HepG2 (cell line): ENCODE data around the gene CDKN1A. TPM values are rescaled to one million over a fixed set of nuclear protein-coding genes. Genes with fewer than 3 reads are reported as not detected.

Experiments
- ATAC-seq: fragments of 200-7000 bp; cut with Tn5 transposase; 3 replicates; pipeline ENCODE4 v1.9.1; 2020; ENCODE audit warnings: mild to moderate bottlenecking, moderate library complexity
- BruUV-seq: library from RNA; stranded (reverse); fragments of 400-500 nt; replicated peaks from 2 replicates; lab custom pipeline; 2021; lab: Mats Ljungman, UMichigan
- CTCF ChIA-PET: fragments of 300-600 bp; formaldehyde crosslinking; extraction: SDS; loops from one replicate; lab custom pipeline; 2021; ENCODE audit warnings: low total read pairs, inconsistent platforms, low intra/inter-chr PET ratio; lab: Yijun Ruan, JAX
- POLR2A ChIA-PET: fragments of 350-600 bp; sonication (Branson Sonifier 250); formaldehyde crosslinking; loops from one replicate; lab custom pipeline; 2020; ENCODE audit warnings: antibody characterized with exemption, inconsistent platforms; lab: Yijun Ruan, JAX
- DNase-seq: peaks from one replicate; pipeline ENCODE4 v3.0.0-alpha.2; 2015; ENCODE audit warnings: low spot score
- FAIRE-seq: peaks from 3 replicates; lab custom pipeline; 2011; peaks lifted over from hg19 to GRCh38; lab: Jason Lieb, UNC
- H2AFZ ChIP-seq: one replicate; pipeline ENCODE4 v1.6.1; 2011; ENCODE audit warnings: low read length, inconsistent platforms
- H3K27ac ChIP-seq: fragments of 300-600 bp; 3 replicates; pipeline ENCODE4 v1.8.0; 2011; ENCODE audit warnings: mixed run types, mild to moderate bottlenecking, mixed read lengths, low read length, inconsistent platforms; ENCODE audit not compliant: insufficient read depth; ENCODE audit errors: extremely low read length
- H3K27me3 ChIP-seq, 2 experiments: fragments of 200-600 bp in 1 of 2; 2 replicates in 1 of 2; 3 replicates in 1 of 2; pipeline versions ENCODE4 v1.6.0 to v1.8.0; 2011; ENCODE audit warnings: low read length in 2 of 2, mild to moderate bottlenecking in 2 of 2, moderate library complexity in 2 of 2, inconsistent platforms in 1 of 2; ENCODE audit not compliant: insufficient read depth in 2 of 2, control insufficient read depth in 1 of 2
- H3K36me3 ChIP-seq, 2 experiments: fragments of 200-600 bp in 1 of 2; replicated peaks in 1 of 2; 2 replicates in 1 of 2; 3 replicates in 1 of 2; pipeline versions ENCODE4 v1.5.1 to v1.8.0; 2011; ENCODE audit warnings: low read length in 2 of 2, inconsistent platforms in 1 of 2; ENCODE audit not compliant: insufficient read depth in 2 of 2, control insufficient read depth in 1 of 2
- H3K4me1 ChIP-seq: 2 replicates; pipeline ENCODE4 v1.5.1; 2012; ENCODE audit warnings: low read length, inconsistent platforms; ENCODE audit not compliant: insufficient read depth
- H3K4me2 ChIP-seq: 2 replicates; pipeline ENCODE4 v1.6.0; 2011; ENCODE audit warnings: low read depth, low read length, inconsistent platforms
- H3K4me3 ChIP-seq, 3 experiments: fragments of 200-600 bp in 1 of 3; sonication (generic), shearing (Covaris generic) in 1 of 3; replicated peaks in 1 of 3; 2 replicates each; pipeline ENCODE4 v1.5.1; 2011 to 2016; ENCODE audit warnings: low read length in 3 of 3, inconsistent platforms in 2 of 3, low read depth in 2 of 3, mild to moderate bottlenecking in 2 of 3, control low read depth in 1 of 3, mixed read lengths in 1 of 3; ENCODE audit not compliant: insufficient read depth in 1 of 3
- H3K79me2 ChIP-seq: one replicate; pipeline ENCODE4 v1.6.1; 2011; ENCODE audit warnings: low read length, inconsistent platforms; ENCODE audit not compliant: insufficient read depth
- H3K9ac ChIP-seq: 2 replicates; pipeline ENCODE4 v1.6.0; 2011; ENCODE audit warnings: mild to moderate bottlenecking, low read depth, low read length, inconsistent platforms; ENCODE audit not compliant: insufficient read depth
- H3K9me3 ChIP-seq: 2 replicates; pipeline ENCODE4 v1.5.1; 2012; ENCODE audit warnings: mild to moderate bottlenecking, low read length
- H4K20me1 ChIP-seq: 2 replicates; pipeline ENCODE4 v1.6.0; 2011; ENCODE audit warnings: inconsistent platforms, mild to moderate bottlenecking, low read length, moderate library complexity; ENCODE audit not compliant: insufficient read depth
- AKAP8 ChIP-seq: sonication (generic); formaldehyde crosslinking; IDR thresholded peaks from 2 replicates; pipeline ENCODE4 v1.5.1; 2020; ENCODE audit warnings: mild to moderate bottlenecking, missing genetic modification reagents
- HDAC1 ChIP-seq: sonication (generic); formaldehyde crosslinking; IDR thresholded peaks from 2 replicates; pipeline ENCODE4 v1.5.1; 2020; ENCODE audit warnings: mild to moderate bottlenecking, missing genetic modification reagents
- MEIS1 ChIP-seq: sonication (generic); formaldehyde crosslinking; IDR thresholded peaks from 2 replicates; pipeline ENCODE4 v1.9.0; 2021; ENCODE audit warnings: mild to moderate bottlenecking, missing genetic modification reagents, moderate library complexity, borderline replicate concordance
- POLR2AphosphoS5 ChIP-seq: IDR thresholded peaks from 2 replicates; pipeline ENCODE4 v1.6.1; 2012; ENCODE audit warnings: low read depth, low read length
- POLR2G ChIP-seq: fragments of 200-400 bp; formaldehyde crosslinking; IDR thresholded peaks from 2 replicates; pipeline ENCODE4 v1.6.1; 2018; ENCODE audit warnings: mild to moderate bottlenecking, low read depth, low read length, moderate library complexity
- SIX4 ChIP-seq: sonication (generic); formaldehyde crosslinking; IDR thresholded peaks from 2 replicates; pipeline ENCODE4 v1.4.0; 2020; ENCODE audit warnings: missing genetic modification reagents
- SKI ChIP-seq: fragments of 450-650 bp; IDR thresholded peaks from one replicate; pipeline ENCODE4 v1.6.1; 2018; ENCODE audit warnings: mild to moderate bottlenecking; ENCODE audit not compliant: partially characterized antibody
- XBP1 ChIP-seq: sonication (generic); formaldehyde crosslinking; IDR thresholded peaks from 2 replicates; pipeline ENCODE4 v1.5.0; 2020; ENCODE audit warnings: missing genetic modification reagents
- ZNF281 ChIP-seq: sonication (generic); formaldehyde crosslinking; IDR thresholded peaks from 2 replicates; pipeline ENCODE4 v1.4.0; 2020; ENCODE audit warnings: missing genetic modification reagents, borderline replicate concordance
- ZNF30 ChIP-seq: sonication (generic); formaldehyde crosslinking; IDR thresholded peaks from 2 replicates; pipeline ENCODE4 v1.5.0; 2020; ENCODE audit warnings: mild to moderate bottlenecking, missing genetic modification reagents
- ZNF746 ChIP-seq: sonication (generic); formaldehyde crosslinking; IDR thresholded peaks from 2 replicates; pipeline ENCODE4 v1.8.0; 2022; ENCODE audit warnings: mild to moderate bottlenecking, missing genetic modification reagents
- ZNF772 ChIP-seq: sonication (generic); formaldehyde crosslinking; IDR thresholded peaks from 2 replicates; pipeline ENCODE4 v1.5.0; 2020; ENCODE audit warnings: mild to moderate bottlenecking, missing genetic modification reagents
- ZNF790 ChIP-seq: sonication (generic); formaldehyde crosslinking; IDR thresholded peaks from 2 replicates; pipeline ENCODE4 v1.8.0; 2022; ENCODE audit warnings: missing genetic modification reagents, mild to moderate bottlenecking, borderline replicate concordance
- WGBS: methylation state at CpG from one replicate; pipeline ENCODE4 v1.1.6; 2017; ENCODE audit warnings: low lambda C conversion rate; 5-methylcytosine and 5-hydroxymethylcytosine counted together
- in situ Hi-C: cut with HindIII; loops from 2 replicates; pipeline ENCODE4 v1.10.0; 2017; ENCODE audit warnings: low pct_unique_long_range_greater_than_20kb; ENCODE audit not compliant: extremely low pct_ligation_motif_present
- intact Hi-C: fragments of 100-400 bp; cut with micrococcal nuclease; formaldehyde crosslinking; loops from one replicate; pipeline ENCODE4 v1.10.0; 2022; ENCODE audit not compliant: unreplicated experiment
- polyA plus RNA-seq, 8 experiments: library from polyadenylated mRNA; depleted of rRNA in 3 of 8; stranded (reverse) in 7 of 8; unstranded in 1 of 8; fragments of >200 nt; fragmentation: Illumina TruSeq in 4 of 8; extraction: Trizol in 4 of 8; gene quantifications; 2 replicates each; pipeline versions ENCODE4 v1.2.1 to v1.2.3, GENCODE V29; 2011 to 2016; ENCODE audit warnings: low read depth in 4 of 8, missing spikeins in 1 of 8, mixed read lengths in 1 of 8; ENCODE audit not compliant: insufficient read depth in 1 of 8
- total RNA-seq, 5 experiments: library from RNA; depleted of rRNA; stranded (reverse); fragments of >200 nt; fragmentation: Illumina TruSeq; extraction: Trizol; gene quantifications; 2 replicates each; pipeline ENCODE4 v1.2.3, GENCODE V29; 2016; ENCODE audit warnings: low read depth in 1 of 5
- TF ChIP-seq, protein P1 (sequence below): sonication (generic); formaldehyde crosslinking; IDR thresholded peaks from 2 replicates; pipeline ENCODE4 v1.4.0; 2020; ENCODE audit warnings: mild to moderate bottlenecking, low read depth, missing genetic modification reagents

The CDKN1A gene
- total and polyA plus RNA-seq, 2 of the 13 experiments (the other 11 are each of a cell fraction or from before 2014, with no cell fraction given) = 60.7 to 92.1 TPM

DNA sequence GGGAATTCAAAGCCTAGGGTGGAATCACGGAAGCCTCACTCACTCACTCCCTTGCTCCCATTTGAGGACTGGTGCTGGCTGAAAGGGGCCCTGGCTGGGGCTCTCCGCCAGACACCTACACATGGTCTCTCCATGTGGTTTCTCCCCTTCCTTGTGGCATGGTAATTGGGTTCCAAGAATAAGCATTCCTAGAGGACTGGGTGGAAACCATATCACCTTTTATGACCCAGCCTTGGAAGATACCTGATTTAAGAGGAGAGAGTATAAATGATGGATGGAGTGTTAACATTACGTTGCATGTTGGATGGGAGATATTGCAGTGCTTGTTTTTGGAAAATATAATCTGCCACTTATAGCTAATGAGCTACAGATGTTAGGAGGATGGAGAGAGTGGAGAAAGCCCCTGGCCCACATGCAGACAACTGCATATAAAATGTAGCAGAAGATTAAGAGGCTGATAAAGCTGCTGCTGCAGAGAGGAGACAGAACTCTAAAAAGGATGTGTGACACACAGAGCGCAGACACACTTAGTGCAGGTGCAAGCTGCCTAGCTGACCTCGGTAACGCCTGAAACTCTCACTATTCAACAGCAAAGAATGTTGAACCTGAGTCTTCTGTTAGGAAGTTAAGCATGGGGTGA lies 23.3 kb upstream of the CDKN1A start:
- no peak overlapping the region for H2AFZ ChIP-seq
- no peaks in the 10 kb centered on the region for H4K20me1 ChIP-seq
- CTCF ChIA-PET = no interaction called here
- FAIRE-seq (no peak), DNase-seq (no peak), ATAC-seq (no peak)
- no peak overlapping the region for H3K27ac ChIP-seq
- no peak overlapping the region for H3K4me3 ChIP-seq
- intact Hi-C loops = no loop called here
- in situ Hi-C loops = no loop called here
- peaks cover 33% of the 10 kb centered on the region for H3K4me1 ChIP-seq
- no peak overlapping the region for H3K9ac ChIP-seq
- WGBS = 41% methylated on average over 6 of the region's 6 CpGs
- no peaks in the 10 kb centered on the region for H3K36me3 ChIP-seq
- H3K79me2 ChIP-seq = no peaks in the 10 kb centered on the region
- POLR2A ChIA-PET = interaction anchor here (0.7 to 6.0 kb wide), 4 partner anchors 9 to 35 kb away, joined by 3 to 33 read pairs (median 3); partner anchors contain the start of gene CDKN1A
- H3K27me3 ChIP-seq = peaks cover 0 to 49% of the 10 kb centered on the region in 2 experiments; a peak in 4 of 5 replicates
- H3K4me2 ChIP-seq = no peak overlapping the region
- BruUV-seq = no TSS peak
- TF ChIP-seq POLR2AphosphoS5 (no peak), AKAP8 (CRISPR knock-in tag) (no peak), XBP1 (no peak), HDAC1 (CRISPR knock-in tag) (no peak), ZNF790 (no peak), POLR2G (no peak), SKI (no peak), ZNF746 (CRISPR knock-in tag) (no peak), ZNF281 (CRISPR knock-in tag) (no peak), ZNF30 (CRISPR knock-in tag) (no peak), MEIS1 (CRISPR knock-in tag) (no peak), ZNF772 (CRISPR knock-in tag) (no peak), SIX4 (CRISPR knock-in tag) (no peak)
- TF ChIP-seq, protein P1, sequence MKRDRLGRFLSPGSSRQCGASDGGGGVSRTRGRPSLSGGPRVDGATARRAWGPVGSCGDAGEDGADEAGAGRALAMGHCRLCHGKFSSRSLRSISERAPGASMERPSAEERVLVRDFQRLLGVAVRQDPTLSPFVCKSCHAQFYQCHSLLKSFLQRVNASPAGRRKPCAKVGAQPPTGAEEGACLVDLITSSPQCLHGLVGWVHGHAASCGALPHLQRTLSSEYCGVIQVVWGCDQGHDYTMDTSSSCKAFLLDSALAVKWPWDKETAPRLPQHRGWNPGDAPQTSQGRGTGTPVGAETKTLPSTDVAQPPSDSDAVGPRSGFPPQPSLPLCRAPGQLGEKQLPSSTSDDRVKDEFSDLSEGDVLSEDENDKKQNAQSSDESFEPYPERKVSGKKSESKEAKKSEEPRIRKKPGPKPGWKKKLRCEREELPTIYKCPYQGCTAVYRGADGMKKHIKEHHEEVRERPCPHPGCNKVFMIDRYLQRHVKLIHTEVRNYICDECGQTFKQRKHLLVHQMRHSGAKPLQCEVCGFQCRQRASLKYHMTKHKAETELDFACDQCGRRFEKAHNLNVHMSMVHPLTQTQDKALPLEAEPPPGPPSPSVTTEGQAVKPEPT (CRISPR knock-in tag) = no peak
- H3K9me3 ChIP-seq = no peaks in the 10 kb centered on the region
